K562 (cell line): ENCODE results near the gene TEAD4. TPM values are rescaled to one million over a fixed set of nuclear protein-coding genes. Genes with fewer than 3 reads are reported as not detected.

Source experiments
- CBX2 ChIP-seq: fragments of 200-600 bp; sonication (generic); IDR thresholded peaks from one replicate; pipeline ENCODE4 v1.6.1; 2012; ENCODE audit warnings: mild to moderate bottlenecking, low read length, inconsistent platforms; ENCODE audit not compliant: insufficient read depth, poor library complexity, severe bottlenecking
- DACH1 ChIP-seq: fragments of 450-650 bp; IDR thresholded peaks from 2 replicates; pipeline ENCODE4 v1.6.1; 2018; ENCODE audit not compliant: partially characterized antibody
- HDAC6 ChIP-seq: IDR thresholded peaks from 2 replicates; pipeline ENCODE4 v1.6.1; 2012; ENCODE audit warnings: low read depth, mild to moderate bottlenecking, control low read depth, inconsistent platforms, low read length, moderate library complexity
- HDGF ChIP-seq: fragments of 450-650 bp; IDR thresholded peaks from 2 replicates; pipeline ENCODE4 v1.6.1; 2016
- KDM2B ChIP-seq: fragments of 250-450 bp; sonication (Bioruptor Pico); IDR thresholded peaks from 2 replicates; pipeline ENCODE4 v1.8.0; 2021; ENCODE audit warnings: mild to moderate bottlenecking, moderate library complexity
- LEF1 ChIP-seq: fragments of 450-650 bp; IDR thresholded peaks from 2 replicates; pipeline ENCODE4 v1.6.1; 2016; ENCODE audit warnings: mild to moderate bottlenecking
- MBD2 ChIP-seq: sonication (generic); IDR thresholded peaks from 2 replicates; pipeline ENCODE4 v1.6.1; 2016; ENCODE audit warnings: low read depth, borderline replicate concordance
- NR2F6 ChIP-seq: fragments of 450-650 bp; formaldehyde crosslinking; IDR thresholded peaks from 2 replicates; pipeline ENCODE4 v1.4.0; 2020; ENCODE audit warnings: mild to moderate bottlenecking
- RBM34 ChIP-seq: fragments of 200-400 bp; formaldehyde crosslinking; IDR thresholded peaks from 2 replicates; pipeline ENCODE4 v1.6.1; 2018; ENCODE audit warnings: low read length, borderline replicate concordance; ENCODE audit not compliant: insufficient read depth
- SP2 ChIP-seq: IDR thresholded peaks from 2 replicates; pipeline ENCODE4 v1.6.1; 2011; ENCODE audit warnings: mild to moderate bottlenecking, low read depth, low read length, moderate library complexity; ENCODE audit not compliant: poor library complexity, severe bottlenecking; ENCODE audit errors: extremely low read depth
- polyA plus RNA-seq, 8 experiments: library from polyadenylated mRNA; depleted of rRNA in 4 of 8; stranded (reverse) in 5 of 8; unstranded in 3 of 8; fragments of >200 nt; fragmentation: Nextera tagmentation in 2 of 8; fragmentation: Illumina TruSeq in 1 of 8; extraction: Ambion mirVana in 2 of 8; extraction: Trizol in 1 of 8; gene quantifications; 2 replicates each; pipeline versions ENCODE4 v1.2.1 to v1.2.3, GENCODE V29; 2011 to 2014; ENCODE audit warnings: inconsistent platforms in 1 of 8, missing spikeins in 1 of 8
- total RNA-seq, 7 experiments: library from RNA; depleted of rRNA in 6 of 7; stranded (reverse); fragments of >200 nt in 6 of 7; fragmentation: Illumina TruSeq in 2 of 7; extraction: Trizol in 2 of 7; gene quantifications; 2 replicates each; pipeline versions ENCODE4 v1.2.1 to v1.2.3, GENCODE V29; 2011 to 2021; ENCODE audit warnings: low replicate concordance in 1 of 7
- TF ChIP-seq, protein P1 (sequence below): fragments of 250-450 bp; sonication (Bioruptor Pico); IDR thresholded peaks from 2 replicates; pipeline ENCODE4 v1.4.0; 2020; ENCODE audit warnings: mild to moderate bottlenecking, moderate library complexity
- TF ChIP-seq, protein P2 (sequence below): fragments of 250-450 bp; sonication (Bioruptor Pico); IDR thresholded peaks from 2 replicates; pipeline ENCODE4 v1.4.0; 2020; ENCODE audit warnings: mild to moderate bottlenecking
- TF ChIP-seq, protein P3 (sequence below): sonication (generic); formaldehyde crosslinking; IDR thresholded peaks from 2 replicates; pipeline ENCODE4 v1.8.1; 2023; ENCODE audit warnings: mild to moderate bottlenecking, missing genetic modification reagents
- TF ChIP-seq, protein P4 (sequence below): fragments of 250-450 bp; sonication (Bioruptor Pico); IDR thresholded peaks from 2 replicates; pipeline ENCODE4 v1.5.1; 2021; ENCODE audit warnings: mild to moderate bottlenecking
- TF ChIP-seq, protein P5 (sequence below): fragments of 450-650 bp; IDR thresholded peaks from one replicate; pipeline ENCODE4 v1.6.1; 2018; ENCODE audit warnings: mild to moderate bottlenecking, moderate library complexity; ENCODE audit not compliant: partially characterized antibody

Gene TEAD4
- total and polyA plus RNA-seq, 9 of the 15 experiments (the other 6 are each of a cell fraction or from before 2014, with no cell fraction given) = 0.82 to 40.0 (median 17.0) TPM

GRCh38 chr12:2959505-2960389, 550 bp downstream of the TEAD4 start (continued):
- TF ChIP-seq KDM2B (CRISPR knock-in tag) = no peak
- TF ChIP-seq, protein P1, sequence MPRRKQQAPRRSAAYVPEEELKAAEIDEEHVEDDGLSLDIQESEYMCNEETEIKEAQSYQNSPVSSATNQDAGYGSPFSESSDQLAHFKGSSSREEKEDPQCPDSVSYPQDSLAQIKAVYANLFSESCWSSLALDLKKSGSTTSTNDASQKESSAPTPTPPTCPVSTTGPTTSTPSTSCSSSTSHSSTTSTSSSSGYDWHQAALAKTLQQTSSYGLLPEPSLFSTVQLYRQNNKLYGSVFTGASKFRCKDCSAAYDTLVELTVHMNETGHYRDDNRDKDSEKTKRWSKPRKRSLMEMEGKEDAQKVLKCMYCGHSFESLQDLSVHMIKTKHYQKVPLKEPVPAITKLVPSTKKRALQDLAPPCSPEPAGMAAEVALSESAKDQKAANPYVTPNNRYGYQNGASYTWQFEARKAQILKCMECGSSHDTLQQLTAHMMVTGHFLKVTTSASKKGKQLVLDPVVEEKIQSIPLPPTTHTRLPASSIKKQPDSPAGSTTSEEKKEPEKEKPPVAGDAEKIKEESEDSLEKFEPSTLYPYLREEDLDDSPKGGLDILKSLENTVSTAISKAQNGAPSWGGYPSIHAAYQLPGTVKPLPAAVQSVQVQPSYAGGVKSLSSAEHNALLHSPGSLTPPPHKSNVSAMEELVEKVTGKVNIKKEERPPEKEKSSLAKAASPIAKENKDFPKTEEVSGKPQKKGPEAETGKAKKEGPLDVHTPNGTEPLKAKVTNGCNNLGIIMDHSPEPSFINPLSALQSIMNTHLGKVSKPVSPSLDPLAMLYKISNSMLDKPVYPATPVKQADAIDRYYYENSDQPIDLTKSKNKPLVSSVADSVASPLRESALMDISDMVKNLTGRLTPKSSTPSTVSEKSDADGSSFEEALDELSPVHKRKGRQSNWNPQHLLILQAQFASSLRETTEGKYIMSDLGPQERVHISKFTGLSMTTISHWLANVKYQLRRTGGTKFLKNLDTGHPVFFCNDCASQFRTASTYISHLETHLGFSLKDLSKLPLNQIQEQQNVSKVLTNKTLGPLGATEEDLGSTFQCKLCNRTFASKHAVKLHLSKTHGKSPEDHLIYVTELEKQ = no peak
- TF ChIP-seq DACH1 = no peak
- no peak for TF ChIP-seq CBX2
- 0 out of 2 replicates have a peak, but pooled peaks have one; percentile 24 for TF ChIP-seq HDAC6
- TF ChIP-seq NR2F6 = no peak
- no peak for TF ChIP-seq HDGF
- TF ChIP-seq, protein P2, sequence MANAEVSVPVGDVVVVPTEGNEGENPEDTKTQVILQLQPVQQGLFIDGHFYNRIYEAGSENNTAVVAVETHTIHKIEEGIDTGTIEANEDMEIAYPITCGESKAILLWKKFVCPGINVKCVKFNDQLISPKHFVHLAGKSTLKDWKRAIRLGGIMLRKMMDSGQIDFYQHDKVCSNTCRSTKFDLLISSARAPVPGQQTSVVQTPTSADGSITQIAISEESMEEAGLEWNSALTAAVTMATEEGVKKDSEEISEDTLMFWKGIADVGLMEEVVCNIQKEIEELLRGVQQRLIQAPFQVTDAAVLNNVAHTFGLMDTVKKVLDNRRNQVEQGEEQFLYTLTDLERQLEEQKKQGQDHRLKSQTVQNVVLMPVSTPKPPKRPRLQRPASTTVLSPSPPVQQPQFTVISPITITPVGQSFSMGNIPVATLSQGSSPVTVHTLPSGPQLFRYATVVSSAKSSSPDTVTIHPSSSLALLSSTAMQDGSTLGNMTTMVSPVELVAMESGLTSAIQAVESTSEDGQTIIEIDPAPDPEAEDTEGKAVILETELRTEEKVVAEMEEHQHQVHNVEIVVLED (CRISPR knock-in tag) = no peak
- no peak for TF ChIP-seq LEF1
- no peak for TF ChIP-seq MBD2
- TF ChIP-seq, protein P3, sequence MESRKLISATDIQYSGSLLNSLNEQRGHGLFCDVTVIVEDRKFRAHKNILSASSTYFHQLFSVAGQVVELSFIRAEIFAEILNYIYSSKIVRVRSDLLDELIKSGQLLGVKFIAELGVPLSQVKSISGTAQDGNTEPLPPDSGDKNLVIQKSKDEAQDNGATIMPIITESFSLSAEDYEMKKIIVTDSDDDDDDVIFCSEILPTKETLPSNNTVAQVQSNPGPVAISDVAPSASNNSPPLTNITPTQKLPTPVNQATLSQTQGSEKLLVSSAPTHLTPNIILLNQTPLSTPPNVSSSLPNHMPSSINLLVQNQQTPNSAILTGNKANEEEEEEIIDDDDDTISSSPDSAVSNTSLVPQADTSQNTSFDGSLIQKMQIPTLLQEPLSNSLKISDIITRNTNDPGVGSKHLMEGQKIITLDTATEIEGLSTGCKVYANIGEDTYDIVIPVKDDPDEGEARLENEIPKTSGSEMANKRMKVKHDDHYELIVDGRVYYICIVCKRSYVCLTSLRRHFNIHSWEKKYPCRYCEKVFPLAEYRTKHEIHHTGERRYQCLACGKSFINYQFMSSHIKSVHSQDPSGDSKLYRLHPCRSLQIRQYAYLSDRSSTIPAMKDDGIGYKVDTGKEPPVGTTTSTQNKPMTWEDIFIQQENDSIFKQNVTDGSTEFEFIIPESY (CRISPR knock-in tag) = no peak
- TF ChIP-seq, protein P4, sequence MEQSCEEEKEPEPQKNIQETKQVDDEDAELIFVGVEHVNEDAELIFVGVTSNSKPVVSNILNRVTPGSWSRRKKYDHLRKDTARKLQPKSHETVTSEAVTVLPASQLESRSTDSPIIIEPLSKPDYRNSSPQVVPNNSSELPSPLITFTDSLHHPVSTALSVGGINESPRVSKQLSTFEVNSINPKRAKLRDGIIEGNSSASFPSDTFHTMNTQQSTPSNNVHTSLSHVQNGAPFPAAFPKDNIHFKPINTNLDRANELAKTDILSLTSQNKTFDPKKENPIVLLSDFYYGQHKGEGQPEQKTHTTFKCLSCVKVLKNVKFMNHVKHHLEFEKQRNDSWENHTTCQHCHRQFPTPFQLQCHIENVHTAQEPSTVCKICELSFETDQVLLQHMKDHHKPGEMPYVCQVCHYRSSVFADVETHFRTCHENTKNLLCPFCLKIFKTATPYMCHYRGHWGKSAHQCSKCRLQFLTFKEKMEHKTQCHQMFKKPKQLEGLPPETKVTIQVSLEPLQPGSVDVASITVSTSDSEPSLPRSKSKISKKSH (CRISPR knock-in tag) = no peak
- no peak for TF ChIP-seq RBM34
- TF ChIP-seq SP2 = no peak
- TF ChIP-seq, protein P5, sequence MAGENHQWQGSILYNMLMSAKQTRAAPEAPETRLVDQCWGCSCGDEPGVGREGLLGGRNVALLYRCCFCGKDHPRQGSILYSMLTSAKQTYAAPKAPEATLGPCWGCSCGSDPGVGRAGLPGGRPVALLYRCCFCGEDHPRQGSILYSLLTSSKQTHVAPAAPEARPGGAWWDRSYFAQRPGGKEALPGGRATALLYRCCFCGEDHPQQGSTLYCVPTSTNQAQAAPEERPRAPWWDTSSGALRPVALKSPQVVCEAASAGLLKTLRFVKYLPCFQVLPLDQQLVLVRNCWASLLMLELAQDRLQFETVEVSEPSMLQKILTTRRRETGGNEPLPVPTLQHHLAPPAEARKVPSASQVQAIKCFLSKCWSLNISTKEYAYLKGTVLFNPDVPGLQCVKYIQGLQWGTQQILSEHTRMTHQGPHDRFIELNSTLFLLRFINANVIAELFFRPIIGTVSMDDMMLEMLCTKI = no peak
